Muscle of leg (tissue), 11 donors: ENCODE results near the gene WDR54. TPM values are rescaled to one million over a fixed set of nuclear protein-coding genes. Genes with fewer than 3 reads are reported as not detected.
"Not testable (repeated sequence)": the region's sequence is repeated elsewhere in the genome, so short reads cannot be mapped to it uniquely, and the experiment has no call there.

Experiments used
- DNase-seq: peaks from one replicate; pipeline ENCODE4 v3.0.0; 2013
- H3K27ac ChIP-seq: one replicate; pipeline ENCODE4 v1.5.1; 2013; ENCODE audit warnings: mild to moderate bottlenecking, low read length, control low read depth
- H3K27me3 ChIP-seq: one replicate; pipeline ENCODE4 v1.6.1; 2013; ENCODE audit warnings: low read length; ENCODE audit not compliant: control insufficient read depth, insufficient read depth
- H3K36me3 ChIP-seq: one replicate; pipeline ENCODE4 v1.6.1; 2013; ENCODE audit warnings: low read length; ENCODE audit not compliant: control insufficient read depth, insufficient read depth
- H3K4me1 ChIP-seq: one replicate; pipeline ENCODE4 v1.6.1; 2013; ENCODE audit warnings: low read length; ENCODE audit not compliant: control insufficient read depth, insufficient read depth
- H3K4me3 ChIP-seq: one replicate; pipeline ENCODE4 v1.5.1; 2013; ENCODE audit warnings: low read length, control low read depth
- H3K9me3 ChIP-seq: replicated peaks from 2 replicates; pipeline ENCODE4 v1.6.1; 2013; ENCODE audit warnings: low read depth, low read length; ENCODE audit not compliant: control insufficient read depth
- WGBS: methylation state at CpG from one replicate; pipeline ENCODE4 v1.1.5; 2013; ENCODE audit warnings: missing lambda C conversion rate; ENCODE audit not compliant: insufficient coverage; 5-methylcytosine and 5-hydroxymethylcytosine counted together
- polyA plus RNA-seq, 8 donors: library from polyadenylated mRNA; unstranded; fragments of 120-200 nt; gene quantifications; one replicate each; pipeline versions ENCODE4 v1.2.1 to v1.2.3, GENCODE V29; 2013; ENCODE audit warnings: inconsistent platforms in 1 of 8, low replicate concordance in 1 of 8; ENCODE audit not compliant: insufficient read length in 8 of 8, insufficient read depth in 1 of 8
- total RNA-seq: library from RNA; stranded (reverse); fragments of 120-200 nt; gene quantifications from one replicate; pipeline ENCODE4 v1.2.4, GENCODE V29; 2013

Gene WDR54
- total and polyA plus RNA-seq, 9 donors = 7.5 to 15.8 (median 11.0) TPM

DNA sequence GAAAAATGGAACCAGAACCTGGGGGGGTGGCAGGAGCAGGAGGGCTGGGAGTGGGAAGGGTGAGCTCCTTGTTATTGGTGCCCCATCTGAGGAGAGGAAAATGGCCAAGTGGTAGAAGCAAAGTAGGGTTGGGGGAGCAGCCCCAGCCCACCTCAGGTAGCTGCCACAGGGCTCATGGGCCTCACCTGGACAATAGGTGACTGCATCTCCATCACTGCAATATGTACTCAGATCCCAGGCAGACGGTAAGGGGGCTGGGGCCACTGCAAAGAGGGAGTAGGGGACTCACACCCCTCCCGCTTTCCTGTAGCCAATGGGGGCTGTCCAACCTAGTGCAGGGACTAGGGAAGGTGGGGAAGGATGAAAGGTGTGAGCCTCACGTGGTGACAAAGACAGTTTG lies 4.3 kb upstream of the WDR54 start:
- Histone ChIP-seq H3K27me3 (peaks cover 4% of the 10 kb centered on the region), H3K9me3 (no peaks in the 10 kb centered on the region), H3K36me3 (no peaks in the 10 kb centered on the region), H3K27ac (no peak overlapping the region), H3K4me1 (peaks cover 44% of the 10 kb centered on the region), H3K4me3 (no peak overlapping the region)
- WGBS = no CpG with 5 or more reads among the region's 3 CpGs
- DNase-seq = no peak

DNA sequence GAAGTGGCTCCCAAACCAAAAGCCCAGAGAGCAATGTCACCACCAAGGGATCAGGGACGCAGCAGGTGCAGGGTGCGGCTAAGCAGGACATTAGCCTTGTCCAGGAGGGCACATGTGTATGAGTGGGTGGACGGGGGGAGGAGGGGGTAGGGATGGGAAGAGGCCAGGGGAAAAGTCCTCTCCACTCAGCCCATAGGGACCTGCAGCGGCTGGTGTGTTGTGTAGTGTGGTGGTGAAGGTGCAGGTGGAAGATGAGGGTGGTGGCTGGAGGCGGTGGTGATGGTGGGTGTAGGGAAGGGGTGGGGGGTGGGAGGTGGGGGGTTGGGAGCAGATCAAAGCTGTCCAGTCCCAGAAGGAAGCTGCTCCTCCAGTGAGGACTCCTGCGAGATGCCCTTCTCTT lies 3.8 kb upstream of the WDR54 start:
- Histone ChIP-seq H3K4me3 (no peak overlapping the region), H3K27ac (no peak overlapping the region), H3K27me3 (peaks cover 4% of the 10 kb centered on the region), H3K36me3 (no peaks in the 10 kb centered on the region), H3K4me1 (peaks cover 45% of the 10 kb centered on the region), H3K9me3 (no peaks in the 10 kb centered on the region)
- DNase-seq = no peak
- 100% methylated on average over 2 of the region's 6 CpGs for WGBS

DNA sequence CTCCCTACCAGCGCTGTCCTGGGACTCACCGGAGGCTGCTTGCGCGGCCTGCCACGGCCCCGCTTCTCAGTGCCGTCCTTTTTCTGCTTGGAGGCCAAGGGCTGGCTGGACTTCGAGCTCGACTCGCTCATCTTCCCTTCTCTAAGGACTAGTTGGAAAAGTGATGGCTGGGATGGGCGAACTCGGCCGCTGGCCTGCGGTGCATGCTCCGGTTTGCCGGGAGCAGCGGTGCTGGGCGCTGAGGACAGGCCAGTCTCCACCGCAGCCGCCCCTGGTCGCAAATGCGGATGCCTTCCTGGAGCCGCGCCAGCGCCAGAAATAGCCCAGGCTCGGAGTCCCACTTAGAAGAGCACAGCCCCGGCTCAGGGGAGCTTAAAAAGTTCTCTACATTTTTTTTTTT lies 3.2 kb upstream of the WDR54 start:
- H3K9me3 ChIP-seq = no peaks in the 10 kb centered on the region
- DNase-seq = no peak
- H3K27me3 ChIP-seq = peaks cover 4% of the 10 kb centered on the region
- no peak overlapping the region for H3K27ac ChIP-seq
- H3K36me3 ChIP-seq = no peaks in the 10 kb centered on the region
- H3K4me3 ChIP-seq = no peak overlapping the region
- 72% methylated on average over 21 of the region's 27 CpGs for WGBS
- peaks cover 42% of the 10 kb centered on the region for H3K4me1 ChIP-seq

DNA sequence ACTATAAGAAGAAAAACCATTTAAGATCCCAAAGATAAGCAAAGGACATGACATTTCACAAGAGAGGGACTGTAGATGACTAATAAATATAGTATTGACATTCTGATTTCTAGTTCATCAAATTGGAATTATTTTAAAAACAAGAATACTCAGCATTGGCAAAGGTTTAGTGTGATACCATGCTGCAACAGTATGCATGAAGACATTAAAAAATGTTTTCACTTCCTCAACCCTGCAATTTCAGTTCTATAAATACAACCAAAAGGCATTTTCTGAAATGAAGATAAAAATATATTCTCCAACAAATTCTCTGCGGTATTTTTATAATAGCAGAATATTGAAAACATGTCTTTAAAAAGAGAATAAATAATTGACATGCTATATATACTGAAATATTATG lies 2.2 kb upstream of the WDR54 start:
- Histone ChIP-seq H3K27me3 (peaks cover 4% of the 10 kb centered on the region), H3K9me3 (no peaks in the 10 kb centered on the region), H3K4me1 (peaks cover 35% of the 10 kb centered on the region), H3K4me3 (no peak overlapping the region), H3K27ac (no peak overlapping the region), H3K36me3 (no peaks in the 10 kb centered on the region)
- DNase-seq = no peak
- no CpG with 5 or more reads among the region's 1 CpG for WGBS

- Histone ChIP-seq H3K4me1 (peaks cover 30% of the 10 kb centered on the region), H3K27ac (no peak overlapping the region), H3K36me3 (peaks cover under 1% of the 10 kb centered on the region), H3K9me3 (no peaks in the 10 kb centered on the region), H3K4me3 (no peak overlapping the region), H3K27me3 (peaks cover 4% of the 10 kb centered on the region)
- no CpG with 5 or more reads among the region's 2 CpGs for WGBS
- no peak for DNase-seq
These were observed 1.5 kb upstream of the WDR54 start for GRCh38 chr2:74420006-74420405.

DNA sequence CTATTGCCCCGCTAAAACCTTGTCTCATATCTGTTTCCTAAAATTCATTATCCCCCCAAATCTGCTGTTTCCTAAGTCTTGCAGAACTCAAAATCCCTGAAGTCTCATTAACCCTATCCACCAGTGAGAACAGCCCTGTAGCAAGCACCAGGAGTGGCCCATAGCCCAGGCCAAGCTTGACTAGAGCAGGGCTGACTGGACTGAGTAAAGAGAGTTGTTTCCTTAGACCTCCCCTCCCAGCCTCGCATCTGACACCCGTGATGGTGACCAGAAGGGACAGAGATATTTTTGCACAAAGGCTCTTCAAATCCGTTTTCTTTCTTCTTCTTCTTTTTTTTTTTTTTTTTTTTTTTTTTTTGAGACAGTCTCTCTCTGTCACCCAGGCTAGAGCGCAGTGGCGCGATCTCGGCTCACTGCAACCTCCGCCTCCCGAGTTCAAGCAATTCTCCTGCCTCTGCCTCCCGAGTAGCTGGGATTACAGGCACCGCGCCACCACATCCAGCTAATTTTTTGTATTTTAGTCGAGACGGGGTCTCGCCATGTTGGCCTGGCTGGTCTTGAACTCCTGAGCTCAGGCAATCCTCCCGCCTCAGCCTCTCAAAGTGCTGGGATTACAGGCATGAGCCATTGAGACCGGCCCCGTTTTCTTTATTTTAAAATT lies 957 bp upstream of the WDR54 start:
- not testable (repeated sequence) for H3K27ac ChIP-seq, H3K27me3 ChIP-seq, DNase-seq, H3K9me3 ChIP-seq, H3K36me3 ChIP-seq
- H3K4me3 ChIP-seq = peak overlapping the region; percentile 54
- 79% methylated on average over 6 of the region's 19 CpGs for WGBS
- peaks cover 25% of the 10 kb centered on the region for H3K4me1 ChIP-seq

GRCh38 chr2:74423231-74424095 lies 1.9 kb downstream of the WDR54 start:
- H3K36me3 ChIP-seq = peaks cover 35% of the 10 kb centered on the region
- WGBS = 87% methylated on average over 6 of the region's 9 CpGs
- no peak for DNase-seq
- H3K4me3 ChIP-seq = no peak overlapping the region
- no peaks in the 10 kb centered on the region for H3K27me3 ChIP-seq
- H3K4me1 ChIP-seq = peaks cover 10% of the 10 kb centered on the region
- peak overlapping the region; percentile 10 for H3K27ac ChIP-seq
- H3K9me3 ChIP-seq = no peaks in the 10 kb centered on the region

GRCh38 chr2:74424139-74424992 lies 2.8 kb downstream of the WDR54 start:
- Histone ChIP-seq H3K9me3 (no peaks in the 10 kb centered on the region), H3K4me1 (peaks cover 8% of the 10 kb centered on the region), H3K4me3 (no peak overlapping the region), H3K36me3 (peaks cover 44% of the 10 kb centered on the region), H3K27me3 (no peaks in the 10 kb centered on the region), H3K27ac (no peak overlapping the region)
- WGBS = 61% methylated on average over 3 of the region's 5 CpGs
- no peak for DNase-seq

GRCh38 chr2:74424995-74425406 lies 3.5 kb downstream of the WDR54 start:
- 57% methylated on average over 2 of the region's 5 CpGs for WGBS

GRCh38 chr2:74425523-74425922 lies 4.0 kb downstream of the WDR54 start:
- Histone ChIP-seq H3K27ac (no peak overlapping the region), H3K4me1 (peaks cover 8% of the 10 kb centered on the region), H3K36me3 (peaks cover 55% of the 10 kb centered on the region), H3K9me3 (no peaks in the 10 kb centered on the region), H3K27me3 (no peaks in the 10 kb centered on the region), H3K4me3 (no peak overlapping the region)
- DNase-seq = no peak
- 88% methylated on average over 3 of the region's 7 CpGs for WGBS

More at GRCh38 chr2:74424995-74425406, 3.5 kb downstream of the WDR54 start:
- Histone ChIP-seq H3K4me1 (peaks cover 8% of the 10 kb centered on the region), H3K4me3 (no peak overlapping the region), H3K36me3 (peaks cover 50% of the 10 kb centered on the region), H3K27ac (no peak overlapping the region), H3K27me3 (no peaks in the 10 kb centered on the region), H3K9me3 (no peaks in the 10 kb centered on the region)
- DNase-seq = no peak
